ENCODE measurements around the gene ARL2BP.

DNA sequence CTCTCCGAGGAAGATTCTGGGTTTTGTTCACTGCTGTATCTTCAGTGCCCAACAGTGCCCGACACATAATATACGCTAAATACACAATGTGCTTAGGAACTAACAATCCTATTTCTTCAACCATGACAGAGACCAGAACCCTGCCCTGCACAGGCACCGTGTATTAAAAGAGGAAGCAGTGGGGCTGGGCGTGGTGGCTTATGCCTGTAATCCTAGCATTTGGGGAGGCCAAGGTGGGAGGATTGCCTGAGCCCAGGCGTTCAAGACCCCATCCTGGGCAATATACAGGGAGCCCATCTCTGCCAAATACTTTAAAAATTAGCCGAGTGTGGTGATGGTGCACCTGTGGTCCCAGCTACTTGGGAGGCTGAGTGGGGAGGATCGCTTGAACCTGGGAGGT lies 19.3 kb downstream of the ARL2BP start:
- TF ChIP-seq, protein P1, sequence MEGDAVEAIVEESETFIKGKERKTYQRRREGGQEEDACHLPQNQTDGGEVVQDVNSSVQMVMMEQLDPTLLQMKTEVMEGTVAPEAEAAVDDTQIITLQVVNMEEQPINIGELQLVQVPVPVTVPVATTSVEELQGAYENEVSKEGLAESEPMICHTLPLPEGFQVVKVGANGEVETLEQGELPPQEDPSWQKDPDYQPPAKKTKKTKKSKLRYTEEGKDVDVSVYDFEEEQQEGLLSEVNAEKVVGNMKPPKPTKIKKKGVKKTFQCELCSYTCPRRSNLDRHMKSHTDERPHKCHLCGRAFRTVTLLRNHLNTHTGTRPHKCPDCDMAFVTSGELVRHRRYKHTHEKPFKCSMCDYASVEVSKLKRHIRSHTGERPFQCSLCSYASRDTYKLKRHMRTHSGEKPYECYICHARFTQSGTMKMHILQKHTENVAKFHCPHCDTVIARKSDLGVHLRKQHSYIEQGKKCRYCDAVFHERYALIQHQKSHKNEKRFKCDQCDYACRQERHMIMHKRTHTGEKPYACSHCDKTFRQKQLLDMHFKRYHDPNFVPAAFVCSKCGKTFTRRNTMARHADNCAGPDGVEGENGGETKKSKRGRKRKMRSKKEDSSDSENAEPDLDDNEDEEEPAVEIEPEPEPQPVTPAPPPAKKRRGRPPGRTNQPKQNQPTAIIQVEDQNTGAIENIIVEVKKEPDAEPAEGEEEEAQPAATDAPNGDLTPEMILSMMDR (IDR thresholded peaks at IDR 0.05), result no peak
- no peak for TF ChIP-seq POLR2A (IDR thresholded peaks at IDR 0.05)

All from esophagus squamous epithelium (tissue), 4 donors.